ENCODE data around the gene THAP9. TPM values are rescaled to one million over a fixed set of nuclear protein-coding genes. Genes with fewer than 3 reads are reported as not detected.
"Not testable (repeated sequence)": the region's sequence is repeated elsewhere in the genome, so short reads cannot be mapped to it uniquely, and the experiment has no call there.

THAP9 gene
- total RNA-seq, 1 experiment from 2014 or later = 3.2 TPM

DNA sequence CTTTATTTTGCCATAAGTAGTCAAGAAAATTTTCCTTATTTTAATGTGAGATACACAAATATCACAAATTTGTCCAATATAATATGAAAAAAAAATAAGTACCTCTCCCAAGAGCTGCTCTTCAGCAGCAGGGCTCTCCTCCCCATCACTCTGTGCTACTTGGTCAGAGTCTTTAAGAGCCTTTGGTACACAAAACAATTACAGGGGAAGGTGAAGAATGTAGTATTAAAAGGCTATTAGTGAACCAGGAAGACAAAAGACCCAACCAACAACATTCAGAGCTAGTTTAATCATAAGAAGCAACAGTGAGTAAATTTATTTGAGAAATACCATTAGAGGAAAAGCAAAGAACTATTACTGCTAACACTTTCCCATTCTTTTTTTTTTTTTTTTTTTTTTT is 39.0 kb upstream of the THAP9 start:
- no TSS peak for BruUV-seq (replicated peaks)
- no peak overlapping the region for H3K9ac ChIP-seq (ENCODE audit: low read length)
- DNase-seq (no peak), ATAC-seq (no peak)
- ChIA-PET POLR2A (ENCODE audit: unreplicated experiment) (no interaction called here), CTCF (no interaction called here)
- H2AFZ ChIP-seq (ENCODE audit: low read length) = no peak overlapping the region
- H3K9me3 ChIP-seq (ENCODE audit: low read length) = no peaks in the 10 kb centered on the region
- no peaks in the 10 kb centered on the region for H3K79me2 ChIP-seq (ENCODE audit: low read length)
- no peak overlapping the region for H3K27ac ChIP-seq (ENCODE audit: low read length)
- H3K4me3 ChIP-seq (ENCODE audit: low read length) = no peak overlapping the region
- no peaks in the 10 kb centered on the region for H4K20me1 ChIP-seq (ENCODE audit: low read length)
- intact Hi-C loops (cut with micrococcal nuclease) = no loop called here
- H3F3A ChIP-seq (ENCODE audit: low read length, unreplicated experiment) = no peaks in the 10 kb centered on the region
- peaks cover 17% of the 10 kb centered on the region for H3K4me1 ChIP-seq (ENCODE audit: insufficient read depth, low read length)
- H3K36me3 ChIP-seq (ENCODE audit: low read depth, low read length) = peaks cover 35% of the 10 kb centered on the region
- H3K27me3 ChIP-seq (ENCODE audit: low read length) = no peaks in the 10 kb centered on the region
- no peak overlapping the region for H3K4me2 ChIP-seq (ENCODE audit: low read length)
- H3K9me2 ChIP-seq (replicated peaks; ENCODE audit: low read length) = no peaks in the 10 kb centered on the region
- TF ChIP-seq, protein P1, sequence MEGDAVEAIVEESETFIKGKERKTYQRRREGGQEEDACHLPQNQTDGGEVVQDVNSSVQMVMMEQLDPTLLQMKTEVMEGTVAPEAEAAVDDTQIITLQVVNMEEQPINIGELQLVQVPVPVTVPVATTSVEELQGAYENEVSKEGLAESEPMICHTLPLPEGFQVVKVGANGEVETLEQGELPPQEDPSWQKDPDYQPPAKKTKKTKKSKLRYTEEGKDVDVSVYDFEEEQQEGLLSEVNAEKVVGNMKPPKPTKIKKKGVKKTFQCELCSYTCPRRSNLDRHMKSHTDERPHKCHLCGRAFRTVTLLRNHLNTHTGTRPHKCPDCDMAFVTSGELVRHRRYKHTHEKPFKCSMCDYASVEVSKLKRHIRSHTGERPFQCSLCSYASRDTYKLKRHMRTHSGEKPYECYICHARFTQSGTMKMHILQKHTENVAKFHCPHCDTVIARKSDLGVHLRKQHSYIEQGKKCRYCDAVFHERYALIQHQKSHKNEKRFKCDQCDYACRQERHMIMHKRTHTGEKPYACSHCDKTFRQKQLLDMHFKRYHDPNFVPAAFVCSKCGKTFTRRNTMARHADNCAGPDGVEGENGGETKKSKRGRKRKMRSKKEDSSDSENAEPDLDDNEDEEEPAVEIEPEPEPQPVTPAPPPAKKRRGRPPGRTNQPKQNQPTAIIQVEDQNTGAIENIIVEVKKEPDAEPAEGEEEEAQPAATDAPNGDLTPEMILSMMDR (conservative IDR thresholded peaks at IDR 0.05; ENCODE audit: low read depth, low read length) = no peak
- TF ChIP-seq EZH2 (IDR thresholded peaks at IDR 0.05; ENCODE audit: low read length, unreplicated experiment) (no peak), EZH2phosphoT487 (IDR thresholded peaks at IDR 0.05; ENCODE audit: borderline replicate concordance, low read length) (no peak)

DNA sequence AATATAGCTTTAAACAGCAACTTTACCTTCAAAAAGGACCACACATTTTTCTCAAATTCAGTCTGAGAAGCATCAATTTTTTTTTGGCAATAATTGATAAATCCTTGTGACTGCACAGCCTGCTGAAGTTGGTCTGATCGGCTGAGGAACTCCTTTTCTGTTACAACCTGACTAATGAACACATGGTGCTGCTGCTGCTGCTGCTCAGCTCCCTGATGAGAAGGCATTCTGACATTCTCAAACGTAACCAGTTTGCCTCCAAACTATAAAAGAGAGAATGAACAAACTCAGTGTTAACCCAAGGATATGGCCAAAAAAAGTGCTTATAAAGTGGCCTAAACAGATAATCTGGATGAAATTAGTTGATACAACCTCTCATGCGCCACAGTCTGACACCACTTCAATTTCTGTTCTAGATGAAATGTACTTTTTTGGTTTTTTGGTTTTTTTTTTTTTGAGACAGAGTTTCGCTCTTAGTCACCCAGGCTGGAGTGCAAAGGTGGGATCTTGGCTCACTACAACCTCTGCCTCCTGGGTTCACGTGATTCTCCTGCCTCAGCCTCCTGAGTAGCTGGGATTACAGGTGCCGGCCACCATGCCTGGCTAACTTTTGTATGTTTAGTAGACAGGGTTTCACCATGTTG is 36.1 kb upstream of the THAP9 start:
- no TSS peak for BruUV-seq (replicated peaks)
- Histone ChIP-seq H3K36me3 (ENCODE audit: low read depth, low read length) (peaks cover 35% of the 10 kb centered on the region), H3K4me1 (ENCODE audit: insufficient read depth, low read length) (peaks cover 15% of the 10 kb centered on the region), H3K27ac (ENCODE audit: low read length) (no peak overlapping the region), H4K20me1 (ENCODE audit: low read length) (no peaks in the 10 kb centered on the region), H3F3A (ENCODE audit: low read length, unreplicated experiment) (no peaks in the 10 kb centered on the region), H3K9me2 (replicated peaks; ENCODE audit: low read length) (no peaks in the 10 kb centered on the region), H2AFZ (ENCODE audit: low read length) (no peak overlapping the region), H3K27me3 (ENCODE audit: low read length) (no peaks in the 10 kb centered on the region), H3K4me2 (ENCODE audit: low read length) (no peak overlapping the region), H3K9ac (ENCODE audit: low read length) (no peak overlapping the region), H3K79me2 (ENCODE audit: low read length) (no peaks in the 10 kb centered on the region), H3K4me3 (ENCODE audit: low read length) (no peak overlapping the region), H3K9me3 (ENCODE audit: low read length) (no peaks in the 10 kb centered on the region)
- CTCF ChIA-PET = no interaction called here
- no peak for DNase-seq
- TF ChIP-seq EZH2 (IDR thresholded peaks at IDR 0.05; ENCODE audit: low read length, unreplicated experiment) (no peak), EZH2phosphoT487 (IDR thresholded peaks at IDR 0.05; ENCODE audit: borderline replicate concordance, low read length) (no peak)
- TF ChIP-seq, protein P1 (conservative IDR thresholded peaks at IDR 0.05; ENCODE audit: low read depth, low read length) = no peak
- intact Hi-C loops (cut with micrococcal nuclease) = no loop called here
- ATAC-seq = no peak
- POLR2A ChIA-PET (ENCODE audit: unreplicated experiment) = no interaction called here

- Histone ChIP-seq H3K79me2 (ENCODE audit: low read length) (no peaks in the 10 kb centered on the region), H3F3A (ENCODE audit: low read length, unreplicated experiment) (no peaks in the 10 kb centered on the region), H2AFZ (ENCODE audit: low read length) (no peak overlapping the region), H3K27me3 (ENCODE audit: low read length) (no peaks in the 10 kb centered on the region), H3K9me2 (replicated peaks; ENCODE audit: low read length) (no peaks in the 10 kb centered on the region), H3K4me1 (ENCODE audit: insufficient read depth, low read length) (peaks cover 12% of the 10 kb centered on the region; the same call in 1 of the 2 replicates), H3K4me2 (ENCODE audit: low read length) (no peak overlapping the region), H3K9ac (ENCODE audit: low read length) (no peak overlapping the region), H4K20me1 (ENCODE audit: low read length) (no peaks in the 10 kb centered on the region), H3K4me3 (ENCODE audit: low read length) (no peak overlapping the region), H3K36me3 (ENCODE audit: low read depth, low read length) (peaks cover 42% of the 10 kb centered on the region), H3K9me3 (ENCODE audit: low read length) (no peaks in the 10 kb centered on the region), H3K27ac (ENCODE audit: low read length) (0 out of 2 replicates have a peak overlapping the region, but pooled peaks have one; percentile 5)
- ATAC-seq (peak; percentile 40), DNase-seq (peak; percentile 54)
- no TSS peak for BruUV-seq (replicated peaks)
- intact Hi-C loops (cut with micrococcal nuclease) = no loop called here
- TF ChIP-seq EZH2phosphoT487 (IDR thresholded peaks at IDR 0.05; ENCODE audit: borderline replicate concordance, low read length) (no peak), EZH2 (IDR thresholded peaks at IDR 0.05; ENCODE audit: low read length, unreplicated experiment) (no peak)
- TF ChIP-seq, protein P1 (conservative IDR thresholded peaks at IDR 0.05; ENCODE audit: low read depth, low read length) = no peak
- ChIA-PET CTCF (no interaction called here), POLR2A (ENCODE audit: unreplicated experiment) (no interaction called here)
Measured at GRCh38 chr4:82865592-82865991, 34.9 kb upstream of the THAP9 start.

DNA sequence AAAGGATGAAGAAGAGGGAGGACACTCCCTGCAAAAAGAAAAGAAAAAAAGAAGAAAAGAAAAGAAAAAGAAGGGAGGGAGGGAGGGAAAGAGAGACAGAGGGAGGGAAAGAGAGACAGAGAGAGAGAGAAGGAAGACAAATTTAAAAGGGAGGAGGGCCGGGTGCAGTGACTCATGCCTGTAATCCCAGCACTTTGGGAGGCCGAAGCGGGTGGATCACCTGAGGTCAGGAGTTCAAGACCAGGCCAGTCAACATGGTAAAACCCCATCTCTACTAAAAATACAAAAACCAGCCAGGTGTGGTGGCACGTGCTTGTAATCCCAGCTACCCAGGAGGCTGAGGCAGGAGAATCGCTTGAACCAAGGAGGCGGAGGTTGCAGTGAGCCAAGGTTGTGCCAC is 34.5 kb upstream of the THAP9 start:
- BruUV-seq (replicated peaks); H2AFZ ChIP-seq (ENCODE audit: low read length); H3K9me2 ChIP-seq (replicated peaks; ENCODE audit: low read length); POLR2A ChIA-PET (ENCODE audit: unreplicated experiment); H3K4me3 ChIP-seq (ENCODE audit: low read length); intact Hi-C loops (cut with micrococcal nuclease); H3K79me2 ChIP-seq (ENCODE audit: low read length); H3K27me3 ChIP-seq (ENCODE audit: low read length); H3F3A ChIP-seq (ENCODE audit: low read length, unreplicated experiment); H3K9me3 ChIP-seq (ENCODE audit: low read length); H3K4me2 ChIP-seq (ENCODE audit: low read length); ATAC-seq; DNase-seq; H3K9ac ChIP-seq (ENCODE audit: low read length); H4K20me1 ChIP-seq (ENCODE audit: low read length); CTCF ChIA-PET; H3K27ac ChIP-seq (ENCODE audit: low read length): not testable (repeated sequence)
- Histone ChIP-seq H3K36me3 (ENCODE audit: low read depth, low read length) (peaks cover 45% of the 10 kb centered on the region), H3K4me1 (ENCODE audit: insufficient read depth, low read length) (peaks cover 12% of the 10 kb centered on the region; the same call in 1 of the 2 replicates)

Measured in PC-3 (cell line).